Measurements from ENCODE around the gene FTSJ1. TPM values are rescaled to one million over a fixed set of nuclear protein-coding genes. Genes with fewer than 3 reads are reported as not detected.

FTSJ1 gene
- total and polyA plus RNA-seq, 2 of the 4 experiments (the other 2 are of a cell fraction), result 50.8 to 59.9 TPM

DNA sequence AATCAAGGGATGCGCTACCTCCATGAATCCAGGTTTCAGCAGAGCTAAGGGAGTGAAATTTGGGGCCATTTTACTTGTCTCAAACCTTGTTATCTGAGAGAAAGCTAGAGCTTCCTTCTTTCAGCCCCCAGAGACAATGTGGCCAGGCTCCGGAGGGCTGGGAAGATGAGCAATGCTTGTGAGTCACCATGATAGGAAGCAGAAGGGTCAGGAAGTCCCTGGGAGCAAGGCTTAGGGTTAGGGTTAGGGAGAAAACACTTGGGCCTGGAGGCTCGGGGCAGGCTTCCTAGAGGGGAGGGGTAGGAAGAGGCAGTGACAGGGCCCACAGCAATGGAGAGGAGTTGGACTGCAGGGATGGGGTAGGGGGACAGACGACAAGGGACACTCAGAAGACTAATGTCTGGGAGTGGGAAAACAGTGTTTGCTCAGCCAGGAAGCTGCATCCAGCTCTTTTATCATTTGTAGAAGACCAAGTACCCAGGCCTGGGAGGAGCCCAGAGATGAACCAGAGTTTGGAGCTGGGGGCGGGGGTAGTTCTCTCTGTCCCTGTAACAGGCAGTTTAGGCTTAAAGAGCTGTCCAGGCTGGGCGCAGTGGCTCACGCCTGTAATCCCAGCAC lies 16.4 kb downstream of the FTSJ1 start:
- dilution Hi-C loops (cut with HindIII; ENCODE audit: low sequenced_read_pairs, unreplicated experiment), result no loop called here
- peaks cover 13% of the 10 kb centered on the region for H3K9me1 ChIP-seq (ENCODE audit: insufficient read depth, low read length)
- H3K23ac ChIP-seq (ENCODE audit: low read depth, low read length), result 0 out of 2 replicates have a peak overlapping the region, but pooled peaks have one; percentile 71
- peak; percentile 73 for ATAC-seq (ENCODE audit: low read depth)
- H3K4ac ChIP-seq (ENCODE audit: low read depth, low read length), result peak overlapping the region; percentile 78
- H3K36me3 ChIP-seq (ENCODE audit: control insufficient read depth, insufficient read depth, low read length), result peaks cover 2% of the 10 kb centered on the region; the same call in 1 of the 2 replicates
- CTCF ChIA-PET, result no interaction called here
- no peaks in the 10 kb centered on the region for H4K20me1 ChIP-seq (ENCODE audit: insufficient read depth, low read length)
- no peak overlapping the region for H3K56ac ChIP-seq (ENCODE audit: extremely low read depth, insufficient read depth, low read length)
- H2AFZ ChIP-seq (replicated peaks; ENCODE audit: low read length, poor library complexity), result peak overlapping the region; percentile 68
- peak overlapping the region; percentile 33 to 54; a peak in 2 of 4 replicates for H4K8ac ChIP-seq (ENCODE audit: low read depth in 2 of 2, low read length in 2 of 2)
- 72% methylated on average over 3 of the region's 7 CpGs; no CpG with 5 or more reads in 1 of the 2 experiments for WGBS, 2 experiments (ENCODE audit: extremely low coverage in 2 of 2, insufficient read length in 1 of 2)
- H3K79me1 ChIP-seq (ENCODE audit: low read depth in 1 of 2, low read length in 2 of 2), result no peaks in the 10 kb centered on the region
- POLR2A ChIA-PET (ENCODE audit: unreplicated experiment), result no interaction called here
- peak overlapping the region; percentile 36; the same call in 1 of the 2 replicates for H4K5ac ChIP-seq (ENCODE audit: low read depth, low read length)
- no peaks in the 10 kb centered on the region; the same call in 1 of the 2 replicates for H3K9me3 ChIP-seq (ENCODE audit: control insufficient read depth, insufficient read depth, low read length)
- in situ Hi-C loops (cut with MboI; ENCODE audit: low sequenced_read_pairs), result loop anchor here (10.0 kb wide), 1 partner anchor 408 kb away; no protein-coding TSS in a partner anchor
- no TSS peak for BruUV-seq (replicated peaks)
- TF ChIP-seq, protein P1, sequence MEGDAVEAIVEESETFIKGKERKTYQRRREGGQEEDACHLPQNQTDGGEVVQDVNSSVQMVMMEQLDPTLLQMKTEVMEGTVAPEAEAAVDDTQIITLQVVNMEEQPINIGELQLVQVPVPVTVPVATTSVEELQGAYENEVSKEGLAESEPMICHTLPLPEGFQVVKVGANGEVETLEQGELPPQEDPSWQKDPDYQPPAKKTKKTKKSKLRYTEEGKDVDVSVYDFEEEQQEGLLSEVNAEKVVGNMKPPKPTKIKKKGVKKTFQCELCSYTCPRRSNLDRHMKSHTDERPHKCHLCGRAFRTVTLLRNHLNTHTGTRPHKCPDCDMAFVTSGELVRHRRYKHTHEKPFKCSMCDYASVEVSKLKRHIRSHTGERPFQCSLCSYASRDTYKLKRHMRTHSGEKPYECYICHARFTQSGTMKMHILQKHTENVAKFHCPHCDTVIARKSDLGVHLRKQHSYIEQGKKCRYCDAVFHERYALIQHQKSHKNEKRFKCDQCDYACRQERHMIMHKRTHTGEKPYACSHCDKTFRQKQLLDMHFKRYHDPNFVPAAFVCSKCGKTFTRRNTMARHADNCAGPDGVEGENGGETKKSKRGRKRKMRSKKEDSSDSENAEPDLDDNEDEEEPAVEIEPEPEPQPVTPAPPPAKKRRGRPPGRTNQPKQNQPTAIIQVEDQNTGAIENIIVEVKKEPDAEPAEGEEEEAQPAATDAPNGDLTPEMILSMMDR (conservative IDR thresholded peaks at IDR 0.05; ENCODE audit: low read depth, low read length), result no peak
- TF ChIP-seq FOS (IDR thresholded peaks at IDR 0.05; ENCODE audit: low read depth, low read length), result peak; percentile 13; the same call in 1 of the 2 replicates
- peak overlapping the region; percentile 58 for H3K27ac ChIP-seq (ENCODE audit: insufficient read depth, low read length)
- peak overlapping the region; percentile 44; the same call in 1 of the 2 replicates for H3K14ac ChIP-seq (replicated peaks; ENCODE audit: low read depth, low read length)
- no peak overlapping the region for H3K4me3 ChIP-seq (ENCODE audit: insufficient read depth, low read depth, low read length)
- H2BK15ac ChIP-seq (ENCODE audit: low read depth, low read length), result peak overlapping the region; percentile 91; the same call in 1 of the 3 replicates
- H3K18ac ChIP-seq (ENCODE audit: low read depth, low read length), result no peak overlapping the region
- intact Hi-C loops (cut with micrococcal nuclease), result loop anchor here (5.0 kb wide), 2 partner anchors 465 to 655 kb away; partner anchors contain the start of gene ZNF81
- H3K4me2 ChIP-seq (ENCODE audit: low read depth, low read length), result no peak overlapping the region
- H2BK120ac ChIP-seq (ENCODE audit: low read depth, low read length), result peak overlapping the region; percentile 73
- H3K27me3 ChIP-seq (ENCODE audit: control insufficient read depth, insufficient read depth, low read length), result no peaks in the 10 kb centered on the region
- peak overlapping the region; percentile 23 for H4K91ac ChIP-seq (ENCODE audit: insufficient read depth, low read depth, low read length)
- peaks cover 5% of the 10 kb centered on the region for H3K4me1 ChIP-seq (ENCODE audit: control insufficient read depth, insufficient read depth, low read length)
- peak overlapping the region; percentile 62; the same call in 1 of the 2 replicates for H2BK20ac ChIP-seq (ENCODE audit: low read depth, low read length)
- H2BK5ac ChIP-seq (ENCODE audit: low read depth, low read length, poor library complexity, severe bottlenecking), result peak overlapping the region; percentile 16
- no peak overlapping the region for H3K9ac ChIP-seq (ENCODE audit: low read depth, low read length)
- peak overlapping the region; percentile 83 for H2AK9ac ChIP-seq (replicated peaks; ENCODE audit: low read depth, low read length, poor library complexity)
- H2AK5ac ChIP-seq (ENCODE audit: low read depth, low read length), result peak overlapping the region; percentile 44; the same call in 1 of the 2 replicates
- peak; percentile 35 for DNase-seq
